Neural crest cell (in vitro differentiated cells): ENCODE results near the gene ZNF677. TPM values are rescaled to one million over a fixed set of nuclear protein-coding genes. Genes with fewer than 3 reads are reported as not detected.
"Not testable (repeated sequence)": the region's sequence is repeated elsewhere in the genome, so short reads cannot be mapped to it uniquely, and the experiment has no call there.

Source experiments
- DNase-seq: peaks from one replicate; pipeline ENCODE4 v3.0.0; 2021; ENCODE audit warnings: low read depth, mixed read lengths, low spot score
- H3K27ac Mint-ChIP-seq: one replicate; pipeline ENCODE4 v1.8.0; 2021; ENCODE audit warnings: mild to moderate bottlenecking, mixed read lengths; ENCODE audit not compliant: unreplicated experiment
- H3K27me3 Mint-ChIP-seq: 2 replicates; pipeline ENCODE4 v1.8.0; 2021; ENCODE audit warnings: low read depth, mild to moderate bottlenecking, mixed read lengths
- H3K36me3 Mint-ChIP-seq: 2 replicates; pipeline ENCODE4 v1.8.0; 2021; ENCODE audit warnings: low read depth, mild to moderate bottlenecking, mixed read lengths
- H3K4me1 Mint-ChIP-seq: 2 replicates; pipeline ENCODE4 v1.8.0; 2021; ENCODE audit warnings: mixed read lengths
- H3K4me3 Mint-ChIP-seq: one replicate; pipeline ENCODE4 v1.8.0; 2021; ENCODE audit warnings: mild to moderate bottlenecking, mixed read lengths
- H3K9me3 Mint-ChIP-seq: 2 replicates; pipeline ENCODE4 v1.8.0; 2021; ENCODE audit warnings: mixed read lengths
- CTCF ChIP-seq: fragments of 200-600 bp; sonication (generic); conservative IDR thresholded peaks from 2 replicates; pipeline ENCODE4 v1.5.0; 2021; ENCODE audit warnings: antibody characterized with exemption, mild to moderate bottlenecking
- total RNA-seq: library from RNA; stranded (reverse); gene quantifications from 2 replicates; pipeline ENCODE4 v1.2.1, GENCODE V29; 2021

Gene ZNF677
- total RNA-seq, 1 donor from 2014 or later = 26.3 TPM

DNA sequence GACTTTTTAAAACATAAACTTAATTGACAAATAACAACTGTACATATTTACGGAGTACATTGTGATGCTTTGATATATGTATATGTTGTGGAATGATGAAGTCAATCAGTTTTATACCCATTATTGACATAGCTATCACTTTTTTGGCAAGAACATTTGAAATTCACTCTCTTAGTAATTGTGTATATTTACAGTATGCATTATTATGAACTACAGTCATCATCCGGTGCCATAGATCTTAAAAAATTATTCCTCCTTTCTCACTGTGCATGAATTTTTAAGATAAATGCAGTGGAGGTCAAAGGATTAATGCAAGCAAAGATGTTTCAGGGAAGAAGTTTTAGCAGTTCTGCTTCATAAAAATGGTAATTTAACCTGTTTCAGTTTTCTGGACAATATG lies 20.8 kb upstream of the ZNF677 start:
- H3K4me3 Mint-ChIP-seq = no peak overlapping the region

GRCh38 chr19:53272044-53272443 lies 17.4 kb upstream of the ZNF677 start:
- Mint-ChIP-seq H3K27ac (no peak overlapping the region), H3K27me3 (peaks cover 5% of the 10 kb centered on the region), H3K4me3 (no peak overlapping the region), H3K36me3 (peaks cover 14% of the 10 kb centered on the region), H3K4me1 (no peaks in the 10 kb centered on the region), H3K9me3 (peaks cover 31% of the 10 kb centered on the region)
- TF ChIP-seq CTCF = no peak
- no peak for DNase-seq

More for the DNA sequence above, 20.8 kb upstream of the ZNF677 start:
- no peak for TF ChIP-seq CTCF
- H3K27ac Mint-ChIP-seq = no peak overlapping the region
- H3K9me3 Mint-ChIP-seq = peaks cover 28% of the 10 kb centered on the region
- DNase-seq = no peak
- peaks cover 9% of the 10 kb centered on the region for H3K27me3 Mint-ChIP-seq
- peaks cover 10% of the 10 kb centered on the region for H3K36me3 Mint-ChIP-seq
- H3K4me1 Mint-ChIP-seq = no peaks in the 10 kb centered on the region

GRCh38 chr19:53269861-53270260 lies 15.2 kb upstream of the ZNF677 start:
- Mint-ChIP-seq H3K9me3 (peaks cover 36% of the 10 kb centered on the region), H3K36me3 (peaks cover 14% of the 10 kb centered on the region)
- not testable (repeated sequence) for H3K27me3 Mint-ChIP-seq, DNase-seq, H3K4me3 Mint-ChIP-seq, H3K4me1 Mint-ChIP-seq, H3K27ac Mint-ChIP-seq

- H3K4me3 Mint-ChIP-seq, H3K27me3 Mint-ChIP-seq, H3K4me1 Mint-ChIP-seq, H3K27ac Mint-ChIP-seq, DNase-seq: not testable (repeated sequence)
- Mint-ChIP-seq H3K9me3 (peaks cover 36% of the 10 kb centered on the region), H3K36me3 (peaks cover 10% of the 10 kb centered on the region)
Measured at GRCh38 chr19:53267623-53268022, 12.9 kb upstream of the ZNF677 start, which contains the start of gene VN1R4. Gene VN1R4 (minus strand): TSS chr19:53267723. CDS start chr19:53267665, 58 bp downstream.

DNA sequence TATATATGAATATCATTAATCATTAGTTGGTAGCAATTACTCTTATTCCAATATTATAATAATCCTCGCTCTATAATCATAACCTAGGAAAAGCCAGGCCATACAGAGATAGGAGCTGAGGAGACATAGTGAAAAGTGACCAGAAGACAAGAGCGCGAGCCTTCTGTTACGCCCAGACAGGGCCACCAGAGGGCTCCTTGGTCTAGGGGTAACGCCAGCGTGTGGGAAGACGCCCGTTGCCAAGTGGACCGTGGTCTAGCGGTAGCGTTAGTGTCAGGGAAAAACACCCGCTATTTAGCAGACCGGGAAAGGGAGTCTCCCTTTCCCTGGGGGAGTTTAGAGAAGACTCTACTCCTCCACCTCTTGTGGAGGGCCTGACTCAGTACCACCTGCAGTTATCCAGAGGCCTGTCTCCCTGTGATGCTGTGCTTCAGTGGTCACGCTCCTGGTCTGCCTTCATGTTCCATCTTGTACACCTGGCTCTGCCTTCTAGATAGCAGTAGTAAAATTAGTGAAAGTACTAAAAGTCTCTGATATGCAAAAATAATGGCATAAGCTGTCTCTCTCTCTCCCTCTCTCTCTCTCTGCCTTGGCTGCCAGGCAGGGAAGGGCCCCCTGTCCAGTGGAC lies 3.2 kb upstream of the ZNF677 start, which contains the start of gene VN1R2:
TSS of gene VN1R2 (plus strand) at position 578 of the 628 bp plus-strand sequence. CDS start 84 bp downstream, outside the sequence.
- H3K27me3 Mint-ChIP-seq, DNase-seq, H3K4me1 Mint-ChIP-seq, H3K27ac Mint-ChIP-seq: not testable (repeated sequence)
- Mint-ChIP-seq H3K4me3 (peak within 1 kb of the TSS; percentile 28), H3K36me3 (peaks cover 23% of the 10 kb centered on the region), H3K9me3 (peaks cover 19% of the 10 kb centered on the region)

DNA sequence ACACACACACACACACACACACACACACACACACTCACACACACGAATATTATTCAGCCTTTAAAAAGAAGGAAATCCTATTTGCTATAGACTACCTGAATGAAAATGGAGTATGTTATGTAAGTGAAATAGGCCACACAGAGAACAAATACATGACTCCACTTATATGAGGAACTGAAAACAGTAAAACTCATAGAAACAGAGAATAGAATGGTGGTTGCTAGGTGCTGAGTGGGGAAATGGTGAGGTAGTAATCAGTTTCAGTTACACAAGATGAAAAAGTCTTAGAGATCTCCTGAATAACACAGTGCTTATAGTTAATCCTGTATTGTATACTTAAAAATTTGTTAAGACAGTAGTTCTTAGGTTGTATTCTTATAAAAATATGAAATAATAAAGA lies 8.2 kb downstream of the ZNF677 start:
- no peaks in the 10 kb centered on the region for H3K27me3 Mint-ChIP-seq
- H3K4me1 Mint-ChIP-seq = no peaks in the 10 kb centered on the region
- no peak overlapping the region for H3K4me3 Mint-ChIP-seq
- DNase-seq = no peak
- no peak overlapping the region for H3K27ac Mint-ChIP-seq
- peaks cover 80% of the 10 kb centered on the region for H3K36me3 Mint-ChIP-seq
- H3K9me3 Mint-ChIP-seq = peaks cover 37% of the 10 kb centered on the region
- no peak for TF ChIP-seq CTCF

DNA sequence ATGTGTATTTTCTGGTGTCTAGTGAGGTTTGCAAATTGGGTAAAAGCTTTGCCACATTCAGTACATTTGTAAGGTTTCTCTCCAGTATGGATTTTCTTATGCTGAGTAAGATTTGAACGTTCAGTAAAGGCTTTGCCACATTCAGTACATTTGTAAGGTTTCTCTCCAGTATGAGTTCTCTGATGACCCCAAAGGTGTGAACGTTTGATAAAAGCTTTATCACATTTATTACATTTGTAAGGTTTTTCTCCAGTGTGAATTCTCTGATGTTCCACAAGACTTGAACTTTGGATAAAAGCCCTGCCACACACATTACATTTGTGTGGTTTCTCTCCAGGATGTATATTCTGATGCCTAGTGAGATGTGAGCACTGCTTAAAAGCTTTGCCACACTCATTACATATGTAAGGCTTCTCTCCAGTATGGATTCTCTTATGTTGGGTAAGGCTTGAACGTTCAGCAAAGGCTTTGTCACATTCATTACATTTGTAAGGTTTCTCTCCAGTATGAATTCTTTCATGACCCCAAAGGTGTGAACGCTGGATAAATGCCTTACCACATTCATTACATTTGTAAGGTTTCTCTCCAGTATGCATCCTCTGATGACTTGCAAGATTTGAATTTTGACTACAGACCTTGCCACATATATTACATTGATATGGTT lies 17.4 kb downstream of the ZNF677 start:
- Mint-ChIP-seq H3K4me1 (no peaks in the 10 kb centered on the region), H3K4me3 (no peak overlapping the region), H3K36me3 (peaks cover 68% of the 10 kb centered on the region), H3K27ac (no peak overlapping the region), H3K27me3 (no peaks in the 10 kb centered on the region), H3K9me3 (peaks cover 45% of the 10 kb centered on the region)
- no peak for TF ChIP-seq CTCF
- no peak for DNase-seq
